Measurements from ENCODE around the gene PGBD4. TPM values are rescaled to one million over a fixed set of nuclear protein-coding genes. Genes with fewer than 3 reads are reported as not detected.
A peak's percentile ranks its signal among the peaks of the same experiment; 100 is the strongest.

Gene PGBD4
- total and polyA plus RNA-seq, 4 experiments from 2014 or later: 0.37 to 4.9 (median 2.7) TPM

DNA sequence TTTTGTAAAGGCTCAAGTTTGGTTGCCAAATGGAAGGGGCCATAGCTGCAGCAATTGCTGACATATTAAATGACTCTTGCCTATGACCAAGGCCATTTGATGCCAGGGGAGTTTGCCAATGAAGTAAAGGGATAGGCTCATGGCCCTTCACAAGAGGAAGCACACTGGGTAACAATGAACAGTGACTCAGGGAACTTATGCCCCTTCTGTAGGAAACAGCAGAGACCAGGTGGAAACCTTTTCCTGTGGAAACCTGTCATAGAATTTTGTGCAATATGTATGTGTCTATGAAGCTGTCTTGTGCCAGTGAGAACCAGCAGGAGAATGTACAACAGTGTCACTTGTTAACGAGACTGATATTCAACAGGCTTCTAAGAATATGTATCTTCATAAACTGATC, 37.4 kb upstream of the PGBD4 start:
- Histone ChIP-seq H3K27me3 (ENCODE audit: insufficient read depth, low read length) (no peaks in the 10 kb centered on the region), H3K36me3 (ENCODE audit: insufficient read depth, low read length) (no peaks in the 10 kb centered on the region), H3K4me1 (ENCODE audit: insufficient read depth, low read length) (no peaks in the 10 kb centered on the region), H3K27ac (ENCODE audit: low read depth, low read length) (no peak overlapping the region), H3K9me3 (ENCODE audit: control insufficient read depth in 1 of 2, low read length in 2 of 2) (no peaks in the 10 kb centered on the region), H3K4me3 (ENCODE audit: low read length in 2 of 2) (no peak overlapping the region)
- ChIA-PET CTCF (ENCODE audit: partially characterized antibody) (interaction anchor here (1.1 to 10.8 kb wide), 4 partner anchors 15 to 523 kb away, joined by 3 to 118 read pairs (median 9); partner anchors contain the start of gene KATNBL1), POLR2A (ENCODE audit: partially characterized antibody) (no interaction called here)
- no peak for DNase-seq
- peaks cover 3 to 9% (median 5%) of the 10 kb centered on the region in 4 donors for H3K4me1 Mint-ChIP-seq
- intact Hi-C loops (cut with micrococcal nuclease): no loop called here
- peak overlapping the region in 2 of 7 donors; percentile 1 to 68 for H3K27ac Mint-ChIP-seq
- no peaks in the 10 kb centered on the region for H3K36me3 Mint-ChIP-seq
- H3K4me3 Mint-ChIP-seq: no peak overlapping the region
- no peaks in the 10 kb centered on the region for H3K9me3 Mint-ChIP-seq
- H3K27me3 Mint-ChIP-seq: no peaks in the 10 kb centered on the region

DNA sequence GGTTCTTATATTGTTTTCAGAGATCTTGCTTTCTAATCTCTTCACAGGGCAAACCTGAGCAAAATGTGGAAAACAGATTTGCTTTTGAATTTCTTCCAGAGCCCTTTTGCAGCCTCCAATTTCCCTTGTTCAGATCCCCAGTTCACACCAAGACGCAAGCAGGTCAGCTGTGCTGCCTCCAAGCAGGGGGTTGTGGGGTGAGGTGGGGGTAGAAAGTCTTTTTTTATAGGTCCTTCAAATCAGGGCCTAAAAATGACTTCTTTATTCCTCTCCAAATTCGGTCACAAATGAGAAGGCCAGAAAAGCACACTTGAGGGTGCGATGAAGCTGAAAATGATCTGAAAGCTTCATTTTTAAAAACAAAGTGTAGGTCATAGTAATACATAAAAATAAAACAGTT, 36.6 kb upstream of the PGBD4 start:
- POLR2A ChIA-PET (ENCODE audit: partially characterized antibody): no interaction called here
- H3K27ac ChIP-seq (ENCODE audit: low read depth, low read length): no peak overlapping the region
- H3K4me1 ChIP-seq (ENCODE audit: insufficient read depth, low read length): no peaks in the 10 kb centered on the region
- intact Hi-C loops (cut with micrococcal nuclease): no loop called here
- no peaks in the 10 kb centered on the region for H3K27me3 ChIP-seq (ENCODE audit: insufficient read depth, low read length)
- Mint-ChIP-seq H3K27ac (peak overlapping the region in 3 of 7 donors; percentile 2 to 80 (median 73)), H3K4me1 (peaks cover 3 to 9% (median 5%) of the 10 kb centered on the region in 4 donors), H3K9me3 (no peaks in the 10 kb centered on the region), H3K27me3 (no peaks in the 10 kb centered on the region), H3K4me3 (no peak overlapping the region), H3K36me3 (no peaks in the 10 kb centered on the region)
- H3K9me3 ChIP-seq (ENCODE audit: control insufficient read depth in 1 of 2, low read length in 2 of 2): no peaks in the 10 kb centered on the region
- no peaks in the 10 kb centered on the region for H3K36me3 ChIP-seq (ENCODE audit: insufficient read depth, low read length)
- CTCF ChIA-PET (ENCODE audit: partially characterized antibody): interaction anchor here (1.1 to 10.8 kb wide), 3 partner anchors 8 to 145 kb away, joined by 3 to 118 read pairs (median 3); partner anchors contain the start of gene KATNBL1
- no peak overlapping the region for H3K4me3 ChIP-seq (ENCODE audit: low read length in 2 of 2)
- DNase-seq: no peak

GRCh38 chr15:34065941-34066340, 35.9 kb upstream of the PGBD4 start:
- Histone ChIP-seq H3K36me3 (ENCODE audit: insufficient read depth, low read length) (no peaks in the 10 kb centered on the region), H3K4me3 (ENCODE audit: low read length in 2 of 2) (no peak overlapping the region), H3K4me1 (ENCODE audit: insufficient read depth, low read length) (no peaks in the 10 kb centered on the region), H3K27me3 (ENCODE audit: insufficient read depth, low read length) (no peaks in the 10 kb centered on the region), H3K27ac (ENCODE audit: low read depth, low read length) (no peak overlapping the region), H3K9me3 (ENCODE audit: control insufficient read depth in 1 of 2, low read length in 2 of 2) (no peaks in the 10 kb centered on the region)
- Mint-ChIP-seq H3K4me3 (no peak overlapping the region), H3K36me3 (no peaks in the 10 kb centered on the region), H3K4me1 (peaks cover 3 to 9% (median 5%) of the 10 kb centered on the region in 4 donors), H3K27ac (peak overlapping the region in 1 of 7 donors; percentile 48), H3K27me3 (no peaks in the 10 kb centered on the region), H3K9me3 (no peaks in the 10 kb centered on the region)
- no peak for DNase-seq
- ChIA-PET POLR2A (ENCODE audit: partially characterized antibody) (no interaction called here), CTCF (ENCODE audit: partially characterized antibody) (interaction anchor here (1.3 to 10.8 kb wide), 2 partner anchors 9 to 145 kb away, joined by 3 to 118 read pairs; partner anchors contain the start of gene KATNBL1)
- intact Hi-C loops (cut with micrococcal nuclease): no loop called here

GRCh38 chr15:34070003-34070402, 31.9 kb upstream of the PGBD4 start:
- no peak overlapping the region for H3K4me3 Mint-ChIP-seq
- no peak overlapping the region for H3K4me3 ChIP-seq (ENCODE audit: low read length in 2 of 2)
- H3K36me3 Mint-ChIP-seq: peaks cover 0 to 3% of the 10 kb centered on the region in 2 donors
- H3K27ac Mint-ChIP-seq: no peak overlapping the region
- no peaks in the 10 kb centered on the region for H3K36me3 ChIP-seq (ENCODE audit: insufficient read depth, low read length)
- ChIA-PET CTCF (ENCODE audit: partially characterized antibody) (no interaction called here), POLR2A (ENCODE audit: partially characterized antibody) (no interaction called here)
- intact Hi-C loops (cut with micrococcal nuclease): no loop called here
- no peaks in the 10 kb centered on the region for H3K27me3 Mint-ChIP-seq
- H3K9me3 ChIP-seq (ENCODE audit: control insufficient read depth in 1 of 2, low read length in 2 of 2): no peaks in the 10 kb centered on the region
- H3K27me3 ChIP-seq (ENCODE audit: insufficient read depth, low read length): no peaks in the 10 kb centered on the region
- no peak overlapping the region for H3K27ac ChIP-seq (ENCODE audit: low read depth, low read length)
- no peaks in the 10 kb centered on the region for H3K4me1 Mint-ChIP-seq
- no peaks in the 10 kb centered on the region for H3K9me3 Mint-ChIP-seq
- no peak for DNase-seq
- H3K4me1 ChIP-seq (ENCODE audit: insufficient read depth, low read length): no peaks in the 10 kb centered on the region

GRCh38 chr15:34076785-34077184, 25.1 kb upstream of the PGBD4 start:
- Mint-ChIP-seq H3K4me3 (no peak overlapping the region), H3K4me1 (no peaks in the 10 kb centered on the region), H3K36me3 (peaks cover 3 to 18% of the 10 kb centered on the region in 2 donors), H3K27ac (no peak overlapping the region), H3K9me3 (no peaks in the 10 kb centered on the region), H3K27me3 (no peaks in the 10 kb centered on the region)
- no peak overlapping the region for H3K4me3 ChIP-seq (ENCODE audit: low read length in 2 of 2)
- ChIA-PET CTCF (ENCODE audit: partially characterized antibody) (no interaction called here), POLR2A (ENCODE audit: partially characterized antibody) (no interaction called here)
- no peaks in the 10 kb centered on the region for H3K36me3 ChIP-seq (ENCODE audit: insufficient read depth, low read length)
- intact Hi-C loops (cut with micrococcal nuclease): no loop called here
- no peak for DNase-seq
- H3K9me3 ChIP-seq (ENCODE audit: control insufficient read depth in 1 of 2, low read length in 2 of 2): no peaks in the 10 kb centered on the region
- no peak overlapping the region for H3K27ac ChIP-seq (ENCODE audit: low read depth, low read length)
- H3K4me1 ChIP-seq (ENCODE audit: insufficient read depth, low read length): no peaks in the 10 kb centered on the region
- H3K27me3 ChIP-seq (ENCODE audit: insufficient read depth, low read length): no peaks in the 10 kb centered on the region

DNA sequence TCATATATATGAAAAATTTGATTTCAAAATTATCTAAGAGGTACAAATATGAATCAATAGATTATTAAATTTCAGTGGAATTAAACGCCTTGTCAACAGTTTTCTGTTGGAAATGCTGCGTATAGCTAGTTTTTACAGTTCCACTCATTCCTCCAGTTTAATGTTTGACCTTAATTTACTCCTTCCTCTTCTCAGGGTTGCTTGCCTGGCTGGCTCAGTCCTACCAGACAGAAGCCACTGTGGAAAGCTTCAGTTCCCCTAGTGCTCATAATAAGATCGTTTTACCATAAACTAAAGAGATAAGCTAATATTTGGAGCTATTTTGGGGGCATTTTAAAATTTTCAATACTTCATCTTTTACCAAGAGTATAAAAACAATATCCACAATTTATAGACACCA, 23.0 kb upstream of the PGBD4 start:
- Mint-ChIP-seq H3K4me3 (no peak overlapping the region), H3K4me1 (no peaks in the 10 kb centered on the region), H3K27ac (no peak overlapping the region), H3K27me3 (no peaks in the 10 kb centered on the region), H3K9me3 (no peaks in the 10 kb centered on the region), H3K36me3 (peaks cover 13 to 27% of the 10 kb centered on the region in 2 donors)
- intact Hi-C loops (cut with micrococcal nuclease): no loop called here
- Histone ChIP-seq H3K27ac (ENCODE audit: low read depth, low read length) (no peak overlapping the region), H3K36me3 (ENCODE audit: insufficient read depth, low read length) (peaks cover 4% of the 10 kb centered on the region), H3K4me1 (ENCODE audit: insufficient read depth, low read length) (no peaks in the 10 kb centered on the region), H3K27me3 (ENCODE audit: insufficient read depth, low read length) (no peaks in the 10 kb centered on the region), H3K9me3 (ENCODE audit: control insufficient read depth in 1 of 2, low read length in 2 of 2) (no peaks in the 10 kb centered on the region), H3K4me3 (ENCODE audit: low read length in 2 of 2) (no peak overlapping the region)
- ChIA-PET CTCF (ENCODE audit: partially characterized antibody) (no interaction called here), POLR2A (ENCODE audit: partially characterized antibody) (no interaction called here)
- no peak for DNase-seq

- H3K4me1 ChIP-seq (ENCODE audit: insufficient read depth, low read length): no peaks in the 10 kb centered on the region
- DNase-seq: no peak
- H3K4me3 ChIP-seq (ENCODE audit: low read length in 2 of 2): no peak overlapping the region
- POLR2A ChIA-PET (ENCODE audit: partially characterized antibody): no interaction called here
- H3K9me3 ChIP-seq (ENCODE audit: control insufficient read depth in 1 of 2, low read length in 2 of 2): no peaks in the 10 kb centered on the region
- CTCF ChIA-PET (ENCODE audit: partially characterized antibody): interaction anchor here (1.0 kb wide), 1 partner anchor 15 kb away, joined by 3 read pairs; no protein-coding TSS in a partner anchor
- no peaks in the 10 kb centered on the region for H3K27me3 Mint-ChIP-seq
- H3K36me3 Mint-ChIP-seq: peaks cover 22 to 29% of the 10 kb centered on the region in 2 donors
- no peaks in the 10 kb centered on the region for H3K27me3 ChIP-seq (ENCODE audit: insufficient read depth, low read length)
- H3K36me3 ChIP-seq (ENCODE audit: insufficient read depth, low read length): peaks cover 9% of the 10 kb centered on the region
- intact Hi-C loops (cut with micrococcal nuclease): no loop called here
- no peak overlapping the region for H3K27ac Mint-ChIP-seq
- no peaks in the 10 kb centered on the region for H3K9me3 Mint-ChIP-seq
- H3K27ac ChIP-seq (ENCODE audit: low read depth, low read length): no peak overlapping the region
- H3K4me3 Mint-ChIP-seq: no peak overlapping the region
- no peaks in the 10 kb centered on the region for H3K4me1 Mint-ChIP-seq
Measured at GRCh38 chr15:34079904-34080303, 22.0 kb upstream of the PGBD4 start.

DNA sequence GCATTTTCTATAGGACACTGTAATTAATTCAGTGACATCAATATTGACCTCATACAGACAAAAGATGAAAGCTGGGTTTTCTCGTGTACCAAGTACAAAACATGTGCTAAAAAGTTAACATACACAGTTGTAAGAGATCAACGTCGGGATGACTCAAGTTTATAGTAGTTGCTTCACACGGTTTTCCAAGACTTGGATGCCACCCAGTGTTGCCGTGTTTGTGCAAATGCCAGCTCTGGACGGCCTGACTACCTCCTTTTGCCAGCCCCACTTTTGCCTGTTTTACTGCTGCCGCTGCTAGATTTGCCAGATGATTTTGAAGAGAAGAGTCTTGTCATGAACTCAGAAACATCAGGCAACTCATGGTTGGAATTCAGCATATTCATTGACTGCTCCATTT, 17.8 kb upstream of the PGBD4 start:
- no peak overlapping the region for H3K27ac Mint-ChIP-seq
- no peaks in the 10 kb centered on the region for H3K9me3 Mint-ChIP-seq

More for the DNA sequence above, 17.8 kb upstream of the PGBD4 start:
- Histone ChIP-seq H3K9me3 (ENCODE audit: control insufficient read depth in 1 of 2, low read length in 2 of 2) (no peaks in the 10 kb centered on the region), H3K4me3 (ENCODE audit: low read length in 2 of 2) (no peak overlapping the region), H3K27me3 (ENCODE audit: insufficient read depth, low read length) (no peaks in the 10 kb centered on the region), H3K4me1 (ENCODE audit: insufficient read depth, low read length) (no peaks in the 10 kb centered on the region), H3K36me3 (ENCODE audit: insufficient read depth, low read length) (peaks cover 33% of the 10 kb centered on the region), H3K27ac (ENCODE audit: low read depth, low read length) (no peak overlapping the region)
- ChIA-PET CTCF (ENCODE audit: partially characterized antibody) (no interaction called here), POLR2A (ENCODE audit: partially characterized antibody) (no interaction called here)
- no peak for DNase-seq
- no peak overlapping the region for H3K4me3 Mint-ChIP-seq
- no peaks in the 10 kb centered on the region for H3K4me1 Mint-ChIP-seq
- H3K27me3 Mint-ChIP-seq: no peaks in the 10 kb centered on the region
- intact Hi-C loops (cut with micrococcal nuclease): no loop called here
- peaks cover 31 to 49% of the 10 kb centered on the region in 2 donors for H3K36me3 Mint-ChIP-seq
